ENCODE results near the gene CYB561D2.

CYB561D2 gene

DNA sequence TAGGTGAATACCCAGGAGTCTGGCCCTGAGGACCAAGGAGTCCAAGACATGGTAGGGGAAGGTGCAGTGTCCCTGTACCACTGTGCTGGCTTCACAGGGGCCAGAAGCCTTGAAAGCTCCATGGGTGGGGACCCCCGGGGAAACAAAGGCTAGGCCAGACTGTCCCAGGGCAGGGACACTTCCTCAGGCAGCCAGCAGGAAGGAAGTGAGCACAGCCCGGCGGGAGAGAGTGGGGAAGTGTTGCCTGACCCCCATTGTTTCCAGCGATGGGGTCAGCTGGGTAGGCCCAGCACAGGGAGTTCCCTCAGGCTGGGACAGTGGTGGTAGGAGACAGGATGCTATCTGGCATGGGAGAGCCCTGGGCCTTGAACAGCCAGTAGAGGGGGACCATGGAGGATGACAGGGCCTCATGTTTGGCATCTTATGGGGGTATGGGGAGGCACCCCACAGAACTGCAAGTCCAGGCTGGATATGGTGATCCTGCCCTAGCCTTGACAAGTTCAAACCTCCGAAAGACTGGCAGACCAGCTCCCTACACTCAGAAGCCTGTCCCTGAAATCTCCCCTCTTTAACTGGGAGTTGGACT is 27.0 kb upstream of the CYB561D2 start:
- DNase-seq (ENCODE audit: low read depth): no peak

DNA sequence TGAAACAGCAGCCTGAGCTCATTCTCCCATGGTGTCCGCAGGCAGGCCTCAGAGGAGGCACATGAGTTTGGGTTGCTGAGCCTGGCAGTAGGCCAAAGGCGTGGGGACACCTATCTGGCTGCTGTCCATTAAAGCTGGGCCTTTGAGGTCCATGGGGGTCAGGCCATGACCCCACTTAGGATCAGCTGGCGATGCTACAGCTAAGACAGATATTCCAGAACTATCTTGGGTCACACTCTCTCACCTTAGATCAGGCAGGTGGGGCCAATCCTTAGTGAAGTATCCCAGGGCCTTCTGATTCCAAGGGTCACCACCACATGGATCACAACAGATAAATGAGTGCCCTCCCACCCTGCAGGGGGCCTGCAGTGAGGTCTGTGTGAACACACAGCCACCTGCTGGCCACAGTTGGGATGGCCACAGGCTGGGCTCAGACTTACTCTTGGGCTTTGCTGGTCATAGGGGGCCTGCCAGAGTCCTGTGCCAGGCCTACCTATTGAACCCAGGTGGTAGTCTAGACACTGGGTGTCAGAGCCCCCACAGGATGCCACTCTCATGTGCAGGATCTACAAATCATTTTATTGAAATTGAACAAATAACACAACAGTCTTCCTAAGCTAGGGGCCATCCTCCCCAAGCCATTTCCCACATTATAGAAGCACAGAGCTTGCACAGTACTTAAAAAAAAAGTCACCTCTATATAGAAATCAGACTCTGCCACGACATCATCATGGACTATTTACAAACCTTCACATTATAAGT is 26.1 kb upstream of the CYB561D2 start:
- DNase-seq (ENCODE audit: low read depth): peak; percentile 30

DNA sequence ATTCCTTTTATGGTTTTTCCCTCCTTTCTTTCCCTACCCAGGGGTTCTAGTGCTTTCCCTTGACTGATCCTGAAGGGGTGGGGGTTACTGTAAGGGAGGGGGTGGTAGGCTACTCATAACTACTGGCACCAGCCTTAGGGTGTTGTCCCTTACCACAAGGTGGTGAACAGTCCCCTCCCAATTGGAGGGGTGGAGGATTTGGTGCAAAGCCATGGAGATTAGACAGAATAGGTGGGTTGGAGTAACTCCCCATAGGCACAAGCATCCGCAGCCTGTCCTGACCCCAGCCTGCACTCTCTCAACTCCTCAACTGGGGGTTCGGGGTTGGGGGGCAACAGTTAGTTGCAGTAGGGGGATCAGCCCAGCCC is 25.6 kb upstream of the CYB561D2 start:
- DNase-seq (ENCODE audit: low read depth): no peak

DNA sequence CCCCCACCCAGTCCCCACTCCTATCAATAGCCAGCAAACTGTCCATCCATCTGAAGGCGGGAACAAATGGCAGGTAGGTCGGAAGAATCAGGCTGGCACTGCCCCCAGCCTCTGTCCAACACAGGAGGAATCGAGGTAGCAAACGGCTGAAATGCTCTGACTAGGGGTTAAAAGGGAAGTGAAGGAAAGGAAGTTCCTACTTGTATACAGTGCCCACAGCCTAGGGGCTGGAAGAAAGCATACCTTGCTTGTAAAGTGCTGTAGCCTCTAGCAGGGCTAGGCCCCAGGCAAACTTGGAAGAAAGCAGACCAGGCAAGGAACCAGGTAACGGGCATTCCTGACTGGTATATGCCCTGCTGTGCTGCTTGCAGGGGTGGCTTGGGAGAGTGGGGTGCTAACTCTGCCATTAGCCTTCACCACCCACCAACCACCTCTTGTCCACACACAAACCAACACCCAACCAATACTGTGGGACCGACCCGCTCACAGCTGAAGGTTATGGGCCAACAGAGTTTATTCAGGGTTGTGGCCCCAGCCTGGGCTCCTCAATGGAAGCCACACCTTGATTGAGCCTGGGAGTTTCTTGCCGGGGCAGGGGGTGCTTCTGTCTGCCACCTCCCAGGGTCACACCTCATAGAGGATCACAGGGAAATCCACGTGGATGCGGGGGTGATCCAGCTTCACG is 25.0 kb upstream of the CYB561D2 start:
- DNase-seq (ENCODE audit: low read depth): no peak

DNA sequence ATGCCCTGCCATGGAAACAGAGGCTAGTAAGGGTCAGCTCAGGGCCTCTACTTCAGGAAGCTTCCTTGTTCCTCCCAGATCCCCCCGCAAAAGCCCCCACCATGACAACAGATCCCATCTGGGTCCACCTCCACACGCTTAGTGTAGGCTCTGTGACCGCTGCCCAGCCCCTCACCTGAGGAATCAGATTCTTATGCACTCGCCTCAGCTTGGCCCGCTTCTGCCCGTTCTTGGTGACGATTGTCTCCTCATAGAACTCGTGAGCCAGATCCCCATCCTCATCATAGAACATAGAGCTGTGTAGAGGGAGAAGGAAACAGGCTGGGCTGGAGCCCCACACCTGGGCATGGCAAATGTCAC is 24.5 kb upstream of the CYB561D2 start:
- no peak for DNase-seq (ENCODE audit: low read depth)

- no peak for DNase-seq (ENCODE audit: low read depth)
Measured at GRCh38 chr3:50327129-50327528, 23.5 kb upstream of the CYB561D2 start.

GRCh38 chr3:50327943-50328691 is 22.5 kb upstream of the CYB561D2 start, which contains the start of gene TUSC2:
TSS of gene TUSC2 (minus strand) at chr3:50328223. CDS start at chr3:50328099, 124 bp downstream.
- peak; percentile 89 for DNase-seq (ENCODE audit: low read depth)

DNA sequence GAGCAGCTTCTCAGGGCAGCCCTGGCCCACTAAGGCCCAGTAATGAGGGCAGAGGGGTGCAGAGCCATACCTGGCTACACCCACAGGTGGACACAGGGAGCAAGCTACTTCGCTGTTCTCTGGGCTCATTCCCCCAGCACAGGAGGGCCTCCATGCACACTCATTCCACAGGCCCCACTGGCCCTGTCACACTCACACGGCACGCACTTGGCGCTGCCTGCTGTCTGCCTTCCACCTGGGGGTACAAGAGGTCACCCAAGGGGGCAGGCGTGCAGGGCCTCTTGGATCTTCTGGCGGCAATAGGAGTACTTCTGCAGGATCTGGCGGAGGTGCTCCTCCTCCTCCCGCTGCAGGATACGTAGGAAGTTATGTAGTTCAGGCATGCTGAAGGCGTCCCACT is 20.3 kb upstream of the CYB561D2 start:
- no peak for DNase-seq (ENCODE audit: low read depth)

DNA sequence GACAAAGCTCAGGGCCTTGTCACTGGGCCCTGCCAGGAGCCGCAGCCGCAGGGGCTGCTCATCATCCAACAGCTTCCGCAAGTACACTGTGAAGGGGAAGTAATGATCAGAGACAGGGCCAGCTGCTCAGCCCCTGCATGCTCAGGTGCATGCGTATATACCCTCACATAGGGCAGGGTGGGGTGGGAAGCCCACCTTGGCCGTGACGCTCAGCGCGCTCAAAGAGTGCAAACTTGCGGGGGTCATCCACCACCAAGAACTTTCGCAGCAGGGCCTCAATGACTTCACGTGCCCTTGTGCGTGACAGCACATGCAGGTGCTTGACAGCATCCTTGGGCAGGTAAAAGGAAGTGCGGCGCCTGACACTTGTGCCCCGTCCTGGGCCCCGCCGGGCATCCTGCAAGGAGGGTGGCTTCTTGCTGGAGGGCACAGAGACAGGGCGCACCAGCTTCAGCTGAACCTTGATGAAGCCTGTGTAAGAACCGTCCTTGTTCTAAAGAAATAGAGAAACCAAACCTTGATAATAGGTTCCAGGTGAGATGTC is 19.2 kb upstream of the CYB561D2 start:
- DNase-seq (ENCODE audit: low read depth): no peak

DNA sequence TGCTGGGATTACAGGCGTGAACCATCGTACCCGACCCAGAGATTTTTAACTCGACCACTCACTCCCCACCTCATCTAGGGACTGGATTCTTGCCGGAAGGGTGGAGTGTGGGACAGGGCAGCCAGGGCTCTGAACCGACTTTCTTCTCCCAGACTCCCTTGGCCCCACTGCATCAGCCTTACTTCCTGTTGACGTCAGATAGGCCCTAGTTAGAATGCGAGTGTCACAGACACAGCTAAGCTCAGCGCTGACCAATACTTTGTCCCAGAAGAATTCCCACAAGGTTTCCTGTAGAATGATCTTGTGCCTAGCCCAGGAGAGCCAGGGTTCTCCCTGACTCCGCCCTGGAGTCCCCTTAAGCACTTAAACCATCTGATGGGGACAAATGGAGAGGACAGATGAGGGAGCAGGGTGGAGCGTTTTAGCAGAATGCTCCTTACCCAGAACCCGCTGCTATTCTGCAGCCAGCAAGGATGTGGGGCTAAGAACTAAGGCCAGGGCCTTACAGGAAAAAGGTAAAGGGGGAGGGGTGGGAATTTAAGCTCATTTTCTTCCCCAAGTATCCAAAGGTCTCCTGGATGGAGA is 16.8 kb upstream of the CYB561D2 start:
- no peak for DNase-seq (ENCODE audit: low read depth)

DNA sequence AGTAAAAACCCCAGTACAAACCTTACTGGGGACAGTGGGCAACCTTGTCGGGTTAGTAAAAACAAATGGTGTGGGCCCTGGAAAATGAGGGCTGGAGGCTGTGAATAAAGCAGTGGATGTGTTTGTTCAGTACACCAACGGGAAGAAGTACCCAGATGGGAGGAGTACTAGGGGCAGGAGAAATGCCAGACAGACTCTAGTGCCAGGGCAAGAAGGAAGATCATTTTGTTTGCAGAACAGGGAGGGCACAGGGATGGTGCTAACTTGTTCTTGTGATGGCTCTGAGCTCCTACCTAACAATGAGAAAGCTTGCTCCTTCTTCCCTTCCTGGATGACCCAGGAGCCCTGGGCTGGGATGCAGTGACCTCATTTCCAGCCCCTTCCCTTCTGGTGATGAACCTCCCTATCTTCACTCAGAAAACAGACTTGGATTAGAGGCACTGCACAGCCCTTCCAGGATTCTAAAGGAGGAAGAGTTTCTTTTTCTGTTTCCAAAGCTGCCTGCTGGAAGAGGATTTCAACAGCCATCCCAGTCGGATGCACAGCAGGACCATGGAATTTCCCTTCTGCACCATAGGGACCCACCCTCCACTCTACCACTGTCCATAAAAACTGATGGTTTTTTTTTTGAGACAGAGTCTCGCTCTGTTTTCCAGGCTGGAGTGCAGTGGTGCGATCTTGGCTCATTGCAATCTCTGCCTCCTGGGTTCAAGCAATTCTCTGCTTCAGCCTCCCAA is 16.2 kb upstream of the CYB561D2 start:
- DNase-seq (ENCODE audit: low read depth): no peak

DNA sequence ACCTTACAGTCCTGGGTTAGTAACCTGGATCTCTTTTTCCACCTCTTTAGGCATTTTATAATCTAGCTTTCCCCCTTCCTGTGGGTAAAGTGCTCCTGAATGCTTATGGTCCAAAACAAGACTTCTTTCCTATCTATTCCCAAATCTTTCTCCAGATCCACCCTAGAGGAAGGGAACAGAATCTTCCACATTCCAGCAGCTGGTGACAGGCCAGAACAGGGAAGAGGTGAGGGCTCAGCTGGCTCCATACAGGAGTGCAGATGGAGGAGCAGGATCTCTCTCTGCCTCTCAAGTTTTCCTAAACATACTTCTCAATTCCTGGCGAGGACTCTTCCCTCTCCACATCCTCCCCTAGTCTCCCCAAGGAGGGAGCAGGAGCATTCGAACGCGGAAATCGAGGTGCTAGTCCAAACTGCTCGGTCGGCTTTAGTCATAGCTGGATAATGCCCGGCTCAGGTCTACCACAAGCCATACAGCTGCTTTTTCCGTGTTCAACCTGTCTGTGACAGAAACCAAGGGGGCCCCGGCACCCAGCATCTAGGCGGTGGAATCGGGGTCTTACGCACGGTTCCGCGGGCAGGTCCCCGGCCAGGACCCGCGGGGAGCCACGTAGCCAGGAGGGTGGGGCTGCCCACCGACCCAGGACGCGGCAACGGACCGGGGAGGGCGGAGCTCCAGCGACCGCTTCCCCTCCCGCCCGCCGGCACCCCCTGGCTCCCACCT is 14.0 kb upstream of the CYB561D2 start:
- no peak for DNase-seq (ENCODE audit: low read depth)

GRCh38 chr3:50337175-50337861 is 13.3 kb upstream of the CYB561D2 start:
- peak; percentile 91 for DNase-seq (ENCODE audit: low read depth)

- DNase-seq (ENCODE audit: low read depth): no peak
Measured at GRCh38 chr3:50338965-50339364, 11.7 kb upstream of the CYB561D2 start.

GRCh38 chr3:50339485-50340146 is 11.0 kb upstream of the CYB561D2 start:
- no peak for DNase-seq (ENCODE audit: low read depth)

DNA sequence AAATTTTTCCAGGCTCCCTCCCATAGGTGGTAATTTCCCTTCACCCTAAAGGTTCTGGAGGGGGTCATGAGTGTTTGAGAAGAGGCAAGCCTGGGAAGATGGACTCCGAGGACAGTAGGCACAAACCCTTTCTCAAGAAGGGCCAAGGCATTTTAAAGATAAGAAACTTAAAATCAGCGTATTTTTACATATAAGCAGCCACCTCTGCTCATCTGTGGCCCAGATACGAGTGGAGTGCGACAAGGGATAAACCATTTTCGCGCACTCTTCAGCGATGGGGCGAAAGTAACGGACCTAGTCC is 10.6 kb upstream of the CYB561D2 start:
- no peak for DNase-seq (ENCODE audit: low read depth)

DNA sequence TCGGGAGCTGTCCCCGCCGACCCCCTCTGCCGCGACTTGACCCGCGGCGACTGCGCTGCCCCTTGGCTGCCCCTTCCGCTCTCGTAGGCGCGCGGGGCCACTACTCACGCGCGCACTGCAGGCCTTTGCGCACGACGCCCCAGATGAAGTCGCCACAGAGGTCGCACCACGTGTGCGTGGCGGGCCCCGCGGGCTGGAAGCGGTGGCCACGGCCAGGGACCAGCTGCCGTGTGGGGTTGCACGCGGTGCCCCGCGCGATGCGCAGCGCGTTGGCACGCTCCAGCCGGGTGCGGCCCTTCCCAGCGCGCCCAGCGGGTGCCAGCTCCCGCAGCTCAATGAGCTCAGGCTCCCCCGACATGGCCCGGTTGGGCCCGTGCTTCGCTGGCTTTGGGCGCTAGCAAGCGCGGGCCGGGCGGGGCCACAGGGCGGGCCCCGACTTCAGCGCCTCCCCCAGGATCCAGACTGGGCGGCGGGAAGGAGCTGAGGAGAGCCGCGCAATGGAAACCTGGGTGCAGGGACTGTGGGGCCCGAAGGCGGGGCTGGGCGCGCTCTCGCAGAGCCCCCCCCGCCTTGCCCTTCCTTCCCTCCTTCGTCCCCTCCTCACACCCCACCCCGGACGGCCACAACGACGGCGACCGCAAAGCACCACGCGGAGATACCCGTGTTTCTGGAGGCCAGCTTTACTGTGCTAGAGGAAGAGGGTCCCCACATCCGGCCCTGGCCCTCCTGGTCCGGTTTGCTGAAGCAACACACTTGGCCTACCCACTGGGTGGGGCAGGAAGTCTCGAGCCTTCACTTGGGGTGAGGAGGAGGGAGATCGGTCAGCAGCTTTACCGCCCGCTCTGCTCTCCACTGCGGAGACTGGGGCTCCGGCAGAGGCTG is 10.0 kb upstream of the CYB561D2 start, which contains the start of gene RASSF1:
TSS of gene RASSF1 (minus strand) at position 389 of the 882 bp plus-strand sequence. CDS start at position 358, 31 bp downstream.
- DNase-seq (ENCODE audit: low read depth): peak; percentile 49

GRCh38 chr3:50341537-50341936 is 9.1 kb upstream of the CYB561D2 start:
- no peak for DNase-seq (ENCODE audit: low read depth)

All from activated T-helper 1 cell treated with Interleukin-2 at 50 U/mL for 16 hours (primary cell).